Femur (tissue), 1 donor: Measurements from ENCODE around the gene SPOCD1.
"Not testable (repeated sequence)": the region's sequence is repeated elsewhere in the genome, so short reads cannot be mapped to it uniquely, and the experiment has no call there.

Source experiments
- DNase-seq: peaks from one replicate; pipeline ENCODE4 v3.0.0-alpha.2; 2017

The SPOCD1 gene

GRCh38 chr1:31828926-31829690 is 13.3 kb upstream of the SPOCD1 start:
- DNase-seq, result no peak

GRCh38 chr1:31828341-31828740 is 12.5 kb upstream of the SPOCD1 start:
- DNase-seq, result no peak

GRCh38 chr1:31823780-31824179 is 8.0 kb upstream of the SPOCD1 start:
- no peak for DNase-seq

- DNase-seq, result no peak
Measured at GRCh38 chr1:31822766-31823165, 6.9 kb upstream of the SPOCD1 start.

- not testable (repeated sequence) for DNase-seq
Measured at GRCh38 chr1:31820196-31820595, 4.4 kb upstream of the SPOCD1 start.

GRCh38 chr1:31818206-31818605 is 2.4 kb upstream of the SPOCD1 start:
- DNase-seq, result no peak

GRCh38 chr1:31816947-31817346 is 1.1 kb upstream of the SPOCD1 start:
- not testable (repeated sequence) for DNase-seq

- DNase-seq, result not testable (repeated sequence)
Measured at GRCh38 chr1:31816501-31816900, 679 bp upstream of the SPOCD1 start.

GRCh38 chr1:31815307-31815645 is 546 bp downstream of the SPOCD1 start:
- no peak for DNase-seq

- DNase-seq, result no peak
Measured at GRCh38 chr1:31814631-31815306, 1.1 kb downstream of the SPOCD1 start.

GRCh38 chr1:31814041-31814511 is 1.7 kb downstream of the SPOCD1 start:
- no peak for DNase-seq

GRCh38 chr1:31812158-31812829 is 3.5 kb downstream of the SPOCD1 start:
- DNase-seq, result no peak

GRCh38 chr1:31811605-31812004 is 4.2 kb downstream of the SPOCD1 start:
- DNase-seq, result peak; percentile 61

GRCh38 chr1:31809698-31810097 is 6.1 kb downstream of the SPOCD1 start:
- DNase-seq, result no peak

GRCh38 chr1:31807273-31808048 is 8.4 kb downstream of the SPOCD1 start:
- DNase-seq, result no peak

GRCh38 chr1:31805318-31805717 is 10.5 kb downstream of the SPOCD1 start:
- no peak for DNase-seq

- DNase-seq, result no peak
Measured at GRCh38 chr1:31804098-31804497, 11.7 kb downstream of the SPOCD1 start.

- DNase-seq, result no peak
Measured at GRCh38 chr1:31803610-31804009, 12.2 kb downstream of the SPOCD1 start.

- DNase-seq, result no peak
Measured at GRCh38 chr1:31802190-31803150, 13.4 kb downstream of the SPOCD1 start.

GRCh38 chr1:31801458-31801857 is 14.4 kb downstream of the SPOCD1 start:
- no peak for DNase-seq

GRCh38 chr1:31800674-31800967 is 15.2 kb downstream of the SPOCD1 start:
- no peak for DNase-seq
